K562 (cell line): ENCODE data around the gene KIAA1614.

Source experiments
- CHD2 ChIP-seq: IDR thresholded peaks from 2 replicates; pipeline ENCODE4 v1.6.1; 2011; ENCODE audit warnings: low read depth, low read length
- EP300 ChIP-seq: IDR thresholded peaks from 2 replicates; pipeline ENCODE4 v1.6.1; 2012; ENCODE audit warnings: low read length, improper control_type of control experiment
- KLF16 ChIP-seq: IDR thresholded peaks from 2 replicates; pipeline ENCODE4 v1.6.1; 2016; ENCODE audit warnings: antibody characterized with exemption
- NFATC3 ChIP-seq: fragments of 450-650 bp; IDR thresholded peaks from 2 replicates; pipeline ENCODE4 v1.6.1; 2017; ENCODE audit warnings: mild to moderate bottlenecking
- NFIC ChIP-seq: fragments of 450-650 bp; IDR thresholded peaks from 2 replicates; pipeline ENCODE4 v1.6.1; 2017; ENCODE audit warnings: mild to moderate bottlenecking, inconsistent platforms
- PTBP1 ChIP-seq: fragments of 200-400 bp; formaldehyde crosslinking; IDR thresholded peaks from 2 replicates; pipeline ENCODE4 v1.6.1; 2017; ENCODE audit warnings: low read depth, low read length
- SMC3 ChIP-seq: conservative IDR thresholded peaks from 2 replicates; pipeline ENCODE4 v1.6.1; 2011; ENCODE audit warnings: low read depth, low read length, improper control_type of control experiment; ENCODE audit not compliant: insufficient read depth
- YY1 ChIP-seq, 3 experiments: IDR thresholded peaks; 2 replicates each; pipeline ENCODE4 v1.6.1; 2011; ENCODE audit warnings: low read length in 2 of 3, mild to moderate bottlenecking in 2 of 3, moderate library complexity in 2 of 3, borderline replicate concordance in 1 of 3, control low read depth in 1 of 3, low read depth in 1 of 3; ENCODE audit not compliant: insufficient read depth in 3 of 3, insufficient replicate concordance in 2 of 3, control insufficient read depth in 1 of 3, insufficient read length in 1 of 3; ENCODE audit errors: extremely low read depth in 1 of 3
- ZBTB17 ChIP-seq: fragments of 450-650 bp; formaldehyde crosslinking; IDR thresholded peaks from 2 replicates; pipeline ENCODE4 v1.4.0; 2020; ENCODE audit warnings: mild to moderate bottlenecking
- ZNF124 ChIP-seq: sonication (generic); formaldehyde crosslinking; IDR thresholded peaks from 2 replicates; pipeline ENCODE4 v1.8.1; 2022; ENCODE audit warnings: missing genetic modification reagents
- ZNF3 ChIP-seq: fragments of 250-450 bp; sonication (Bioruptor Pico); IDR thresholded peaks from 2 replicates; pipeline ENCODE4 v1.5.0; 2021; ENCODE audit warnings: mild to moderate bottlenecking, moderate library complexity
- TF ChIP-seq, protein P1 (sequence below), 3 experiments: IDR thresholded peaks in 2 of 3; conservative IDR thresholded peaks in 1 of 3; 2 replicates each; pipeline ENCODE4 v1.5.1; 2011 to 2012; ENCODE audit warnings: low read length in 3 of 3, mild to moderate bottlenecking in 3 of 3, control low read depth in 2 of 3, improper control_type of control experiment in 1 of 3, inconsistent platforms in 1 of 3, low read depth in 1 of 3, mixed read lengths in 1 of 3, moderate library complexity in 1 of 3; ENCODE audit not compliant: insufficient read depth in 2 of 3
- TF ChIP-seq, protein P2 (sequence below): sonication (generic); formaldehyde crosslinking; IDR thresholded peaks from 2 replicates; pipeline ENCODE4 v1.8.1; 2023; ENCODE audit warnings: mild to moderate bottlenecking, missing genetic modification reagents
- TF ChIP-seq, protein P3 (sequence below): fragments of 450-650 bp; formaldehyde crosslinking; IDR thresholded peaks from 2 replicates; pipeline ENCODE4 v1.4.0; 2020; ENCODE audit warnings: mild to moderate bottlenecking, mixed read lengths

DNA sequence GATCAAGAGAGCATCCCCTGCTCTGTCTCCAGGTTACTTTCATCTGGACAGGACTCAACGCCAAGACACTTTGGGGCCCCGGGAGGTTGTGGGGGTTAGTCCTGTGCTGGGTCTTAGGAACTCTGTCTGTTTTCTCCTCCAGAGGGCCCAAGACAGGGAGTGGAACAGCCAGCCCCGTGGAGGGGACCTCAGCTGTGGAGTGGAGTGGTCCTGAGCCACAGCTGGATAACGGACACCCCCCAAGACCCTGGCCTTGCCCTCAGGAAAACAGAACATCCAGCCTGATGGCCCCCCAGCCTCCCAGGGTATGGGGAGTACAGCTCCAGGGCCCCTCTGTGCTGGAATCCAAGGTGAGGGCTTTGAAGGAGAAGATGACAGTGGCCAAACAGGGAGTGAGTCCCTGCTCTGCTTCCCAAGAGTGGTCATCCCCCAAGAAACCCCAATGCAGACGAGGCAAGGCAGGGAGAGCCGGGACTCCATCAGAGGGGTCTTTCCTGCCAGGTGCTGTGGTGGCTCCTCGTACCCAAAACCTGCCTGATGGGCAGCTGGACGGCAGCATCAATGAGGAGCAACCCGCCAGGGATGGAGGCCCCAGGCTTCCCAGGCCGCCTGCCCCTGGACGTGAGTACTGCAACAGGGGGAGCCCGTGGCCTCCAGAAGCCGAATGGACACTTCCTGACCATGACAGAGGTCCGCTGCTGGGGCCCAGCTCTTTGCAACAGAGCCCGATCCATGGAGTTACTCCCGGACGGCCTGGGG lies 3.5 kb downstream of the KIAA1614 start:
- no peak for TF ChIP-seq EP300
- no peak for TF ChIP-seq ZNF3
- TF ChIP-seq, protein P1, sequence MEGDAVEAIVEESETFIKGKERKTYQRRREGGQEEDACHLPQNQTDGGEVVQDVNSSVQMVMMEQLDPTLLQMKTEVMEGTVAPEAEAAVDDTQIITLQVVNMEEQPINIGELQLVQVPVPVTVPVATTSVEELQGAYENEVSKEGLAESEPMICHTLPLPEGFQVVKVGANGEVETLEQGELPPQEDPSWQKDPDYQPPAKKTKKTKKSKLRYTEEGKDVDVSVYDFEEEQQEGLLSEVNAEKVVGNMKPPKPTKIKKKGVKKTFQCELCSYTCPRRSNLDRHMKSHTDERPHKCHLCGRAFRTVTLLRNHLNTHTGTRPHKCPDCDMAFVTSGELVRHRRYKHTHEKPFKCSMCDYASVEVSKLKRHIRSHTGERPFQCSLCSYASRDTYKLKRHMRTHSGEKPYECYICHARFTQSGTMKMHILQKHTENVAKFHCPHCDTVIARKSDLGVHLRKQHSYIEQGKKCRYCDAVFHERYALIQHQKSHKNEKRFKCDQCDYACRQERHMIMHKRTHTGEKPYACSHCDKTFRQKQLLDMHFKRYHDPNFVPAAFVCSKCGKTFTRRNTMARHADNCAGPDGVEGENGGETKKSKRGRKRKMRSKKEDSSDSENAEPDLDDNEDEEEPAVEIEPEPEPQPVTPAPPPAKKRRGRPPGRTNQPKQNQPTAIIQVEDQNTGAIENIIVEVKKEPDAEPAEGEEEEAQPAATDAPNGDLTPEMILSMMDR (IDR thresholded peaks at IDR 0.05 in 2 of 3, conservative IDR thresholded peaks at IDR 0.05 in 1 of 3; ENCODE audit: insufficient read depth in 2 of 3, low read depth in 1 of 3, low read length in 3 of 3): 0 out of 6 replicates have a peak, but pooled peaks of 1 of the 3 experiments have one; percentile 6
- no peak for TF ChIP-seq ZNF124 (CRISPR knock-in tag)
- TF ChIP-seq YY1 (IDR thresholded peaks at IDR 0.05; ENCODE audit: borderline replicate concordance in 1 of 3, control insufficient read depth in 1 of 3, extremely low read depth in 1 of 3, insufficient read depth in 3 of 3, insufficient read length in 1 of 3, insufficient replicate concordance in 2 of 3, low read depth in 1 of 3, low read length in 2 of 3): no peak
- TF ChIP-seq ZBTB17 (CRISPR knock-in tag): no peak
- TF ChIP-seq KLF16: no peak
- TF ChIP-seq, protein P2, sequence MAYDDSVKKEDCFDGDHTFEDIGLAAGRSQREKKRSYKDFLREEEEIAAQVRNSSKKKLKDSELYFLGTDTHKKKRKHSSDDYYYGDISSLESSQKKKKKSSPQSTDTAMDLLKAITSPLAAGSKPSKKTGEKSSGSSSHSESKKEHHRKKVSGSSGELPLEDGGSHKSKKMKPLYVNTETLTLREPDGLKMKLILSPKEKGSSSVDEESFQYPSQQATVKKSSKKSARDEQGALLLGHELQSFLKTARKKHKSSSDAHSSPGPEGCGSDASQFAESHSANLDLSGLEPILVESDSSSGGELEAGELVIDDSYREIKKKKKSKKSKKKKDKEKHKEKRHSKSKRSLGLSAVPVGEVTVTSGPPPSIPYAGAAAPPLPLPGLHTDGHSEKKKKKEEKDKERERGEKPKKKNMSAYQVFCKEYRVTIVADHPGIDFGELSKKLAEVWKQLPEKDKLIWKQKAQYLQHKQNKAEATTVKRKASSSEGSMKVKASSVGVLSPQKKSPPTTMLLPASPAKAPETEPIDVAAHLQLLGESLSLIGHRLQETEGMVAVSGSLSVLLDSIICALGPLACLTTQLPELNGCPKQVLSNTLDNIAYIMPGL (CRISPR knock-in tag): no peak
- no peak for TF ChIP-seq PTBP1
- TF ChIP-seq CHD2: no peak
- no peak for TF ChIP-seq NFATC3
- TF ChIP-seq NFIC: no peak
- no peak for TF ChIP-seq SMC3
- TF ChIP-seq, protein P3, sequence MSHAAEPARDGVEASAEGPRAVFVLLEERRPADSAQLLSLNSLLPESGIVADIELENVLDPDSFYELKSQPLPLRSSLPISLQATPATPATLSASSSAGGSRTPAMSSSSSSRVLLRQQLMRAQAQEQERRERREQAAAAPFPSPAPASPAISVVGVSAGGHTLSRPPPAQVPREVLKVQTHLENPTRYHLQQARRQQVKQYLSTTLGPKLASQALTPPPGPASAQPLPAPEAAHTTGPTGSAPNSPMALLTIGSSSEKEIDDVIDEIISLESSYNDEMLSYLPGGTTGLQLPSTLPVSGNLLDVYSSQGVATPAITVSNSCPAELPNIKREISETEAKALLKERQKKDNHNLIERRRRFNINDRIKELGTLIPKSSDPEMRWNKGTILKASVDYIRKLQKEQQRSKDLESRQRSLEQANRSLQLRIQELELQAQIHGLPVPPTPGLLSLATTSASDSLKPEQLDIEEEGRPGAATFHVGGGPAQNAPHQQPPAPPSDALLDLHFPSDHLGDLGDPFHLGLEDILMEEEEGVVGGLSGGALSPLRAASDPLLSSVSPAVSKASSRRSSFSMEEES: no peak
